Endothelial cell of hepatic sinusoid (primary cell): ENCODE measurements around the gene KMT2D.

Experiments
- in situ Hi-C: cut with HindIII; loops from 2 replicates; pipeline ENCODE4 v1.10.0; 2017; ENCODE audit warnings: low sequenced_read_pairs

KMT2D gene

DNA sequence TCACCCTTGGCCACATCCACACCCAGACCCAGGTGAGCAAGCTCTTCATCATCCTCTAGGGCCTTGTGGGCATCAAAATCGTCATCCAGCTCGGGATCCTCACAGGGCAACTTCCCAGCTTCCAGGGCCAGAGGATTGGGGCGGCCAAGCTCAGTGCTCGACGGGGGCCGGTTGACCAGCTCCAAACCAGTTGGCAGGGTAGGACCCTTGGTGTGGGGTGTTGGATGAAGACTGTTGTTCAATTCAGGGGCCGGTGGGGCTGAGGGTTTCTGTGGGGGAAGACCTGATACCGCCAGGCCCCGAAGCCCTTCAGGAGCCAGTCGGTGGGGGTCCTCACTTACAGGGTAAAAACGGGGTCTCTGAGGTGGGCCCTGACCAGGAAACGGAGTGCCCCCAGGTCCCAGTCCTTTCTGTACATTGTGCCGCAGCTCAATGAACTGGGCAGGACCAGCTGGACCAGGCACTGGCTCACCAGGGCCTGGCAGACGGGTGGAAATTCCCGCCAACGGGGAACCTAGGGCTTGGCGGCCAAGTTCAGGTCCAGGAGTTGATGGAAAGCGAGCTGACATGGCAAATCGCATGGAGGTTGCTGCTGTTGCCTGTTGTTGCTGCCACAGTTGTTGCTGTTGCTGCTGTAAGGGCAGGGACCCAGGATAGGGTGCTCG lies 22.2 kb downstream of the KMT2D start:
- in situ Hi-C loops = no loop called here

DNA sequence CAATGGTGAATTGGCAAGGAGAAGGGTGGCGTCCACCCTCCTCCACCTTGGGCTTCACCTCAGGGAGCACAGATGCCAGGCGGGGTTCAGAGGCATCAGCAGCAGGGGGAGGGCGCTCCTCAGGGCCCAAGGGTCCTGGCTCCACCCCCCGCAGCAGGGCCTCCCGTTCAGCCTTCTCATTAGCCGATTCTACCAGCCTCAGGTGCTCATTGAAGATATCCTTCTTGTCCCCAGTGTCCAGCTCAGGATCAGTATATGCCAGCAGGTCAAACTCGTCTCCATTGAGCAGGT lies 22.7 kb downstream of the KMT2D start:
- in situ Hi-C loops = no loop called here

DNA sequence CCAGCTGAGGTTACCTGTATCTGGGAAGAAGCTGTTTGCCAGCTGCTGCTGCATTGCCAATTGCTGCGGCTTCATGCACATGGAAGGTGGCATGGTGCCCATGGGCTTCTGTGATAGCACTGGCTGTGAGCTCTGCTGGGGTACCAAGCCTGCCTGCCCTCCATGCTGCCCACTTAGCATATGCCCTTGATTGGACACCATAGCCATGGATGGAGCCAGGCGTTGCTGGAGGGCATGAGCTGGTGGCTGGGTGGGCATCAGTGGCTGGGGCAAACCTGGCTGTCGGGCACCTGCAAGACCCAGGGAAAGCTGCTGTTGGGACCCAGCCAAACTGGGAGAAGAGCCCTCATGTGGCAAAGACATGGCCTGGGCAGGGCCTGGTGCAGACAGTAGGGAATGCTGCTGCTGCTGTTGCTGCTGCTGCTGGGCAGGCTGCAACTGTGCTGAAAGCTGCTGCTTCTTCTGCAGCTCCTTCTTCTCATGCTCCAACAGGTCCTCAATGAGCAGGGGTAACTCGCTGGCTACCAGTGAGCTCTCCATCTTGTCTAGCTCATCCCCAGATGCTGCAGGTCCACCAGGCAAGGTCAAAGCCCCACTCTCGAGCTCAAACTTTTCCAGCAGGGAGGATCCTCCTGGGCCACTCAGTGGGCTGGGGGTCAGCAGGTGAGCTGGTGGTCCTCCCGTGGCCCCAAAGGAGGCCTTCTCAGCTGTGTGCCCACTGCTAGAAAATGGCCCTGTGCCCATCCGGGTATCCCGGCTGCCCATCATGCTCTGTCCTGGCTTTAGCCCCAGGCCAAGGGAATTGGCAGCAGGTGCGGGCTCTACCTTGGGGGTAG lies 23.3 kb downstream of the KMT2D start:
- in situ Hi-C loops = no loop called here

- in situ Hi-C loops = no loop called here
Measured at GRCh38 chr12:49036029-49036428, 24.6 kb downstream of the KMT2D start.

- in situ Hi-C loops = no loop called here
Measured at GRCh38 chr12:49034286-49034622, 26.3 kb downstream of the KMT2D start.

GRCh38 chr12:49033611-49034285 lies 26.8 kb downstream of the KMT2D start:
- in situ Hi-C loops = no loop called here

DNA sequence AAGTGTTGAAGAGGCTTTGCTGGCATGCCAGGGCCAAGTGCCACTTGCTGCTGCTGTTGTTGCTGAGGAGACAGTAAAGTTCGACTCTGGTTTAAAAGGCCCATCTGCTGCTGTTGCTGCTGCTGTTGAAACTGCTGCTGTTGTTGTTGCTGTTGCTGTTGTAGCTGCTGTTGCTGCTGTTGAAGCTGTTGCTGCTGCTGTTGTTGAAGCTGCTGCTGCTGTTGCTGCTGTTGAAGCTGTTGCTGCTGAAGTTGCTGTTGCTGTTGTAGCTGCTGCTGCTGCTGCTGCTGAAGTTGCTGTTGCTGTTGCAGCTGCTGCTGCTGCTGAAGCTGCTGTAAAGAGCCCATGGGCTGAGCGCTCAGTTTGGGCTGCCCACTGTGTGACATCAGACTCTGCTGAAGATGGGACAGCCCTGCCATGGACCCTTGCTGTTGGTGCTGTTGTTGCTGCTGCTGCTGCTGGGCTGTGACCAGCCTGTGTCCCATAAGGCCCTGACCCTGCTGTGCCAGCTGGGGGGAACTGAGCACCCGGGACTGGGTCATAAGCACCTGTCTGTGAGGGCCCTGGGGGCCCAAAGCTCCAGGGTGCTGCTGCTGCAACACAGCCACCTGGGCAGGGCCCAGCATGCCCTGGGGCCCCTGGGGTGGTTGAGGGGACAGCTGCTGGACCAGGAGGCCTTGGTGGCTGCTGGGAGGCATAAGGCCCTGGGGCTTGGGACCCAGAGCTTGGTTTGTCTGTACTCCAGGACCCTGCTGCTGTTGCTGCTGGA lies 27.7 kb downstream of the KMT2D start:
- in situ Hi-C loops = no loop called here

GRCh38 chr12:49032276-49032675 lies 28.3 kb downstream of the KMT2D start:
- in situ Hi-C loops = no loop called here

DNA sequence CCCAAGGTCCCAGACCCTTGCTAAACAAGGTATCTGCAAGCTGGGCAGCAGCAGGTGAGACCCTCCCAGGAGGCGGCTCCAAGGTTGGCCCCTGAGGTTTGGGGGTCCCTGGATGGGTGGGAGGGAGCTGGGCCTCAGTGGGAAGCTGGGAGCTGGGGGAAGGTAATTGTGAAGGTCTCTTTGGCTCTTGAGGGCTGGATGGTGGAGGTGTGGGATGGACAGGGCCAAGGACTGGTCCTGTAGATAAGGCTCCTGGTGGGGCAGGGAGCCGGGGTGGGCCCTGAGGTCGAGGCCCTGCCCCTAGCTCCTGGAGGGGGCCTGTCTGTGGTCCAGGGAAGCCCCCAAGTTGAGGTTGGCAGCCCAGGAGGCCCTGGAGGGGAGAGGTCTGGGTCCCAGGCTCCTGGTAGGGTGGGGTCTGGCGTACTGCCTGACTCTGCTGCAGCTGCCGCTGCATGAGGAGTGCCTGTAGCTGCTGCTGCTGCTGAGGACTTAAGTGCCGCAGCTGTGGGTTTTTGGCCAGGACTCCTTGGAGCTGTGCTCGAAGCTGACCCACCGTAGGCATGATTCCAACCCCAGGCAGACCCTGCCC lies 28.9 kb downstream of the KMT2D start:
- in situ Hi-C loops = no loop called here

- in situ Hi-C loops = no loop called here
Measured at GRCh38 chr12:49030714-49031572, 29.7 kb downstream of the KMT2D start.

DNA sequence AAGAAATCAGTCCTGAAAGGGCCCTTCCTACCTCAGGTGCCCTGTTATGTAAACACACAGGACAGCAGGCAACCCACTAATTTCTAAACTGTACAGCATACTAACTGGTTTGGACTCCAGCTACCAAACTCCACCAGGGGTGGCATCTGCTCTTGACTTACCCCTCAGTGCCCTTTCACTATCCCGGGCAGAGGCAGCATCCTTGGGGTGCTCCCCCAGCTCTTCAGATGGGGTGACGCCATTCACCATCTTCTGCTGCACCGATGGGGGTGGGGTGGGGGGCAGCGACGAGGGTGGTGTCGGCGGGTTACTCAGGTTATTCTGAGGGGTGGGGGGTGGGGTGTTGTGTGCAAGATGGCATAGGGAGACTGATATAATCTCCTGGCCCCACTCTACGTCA lies 30.5 kb downstream of the KMT2D start:
- in situ Hi-C loops = no loop called here

DNA sequence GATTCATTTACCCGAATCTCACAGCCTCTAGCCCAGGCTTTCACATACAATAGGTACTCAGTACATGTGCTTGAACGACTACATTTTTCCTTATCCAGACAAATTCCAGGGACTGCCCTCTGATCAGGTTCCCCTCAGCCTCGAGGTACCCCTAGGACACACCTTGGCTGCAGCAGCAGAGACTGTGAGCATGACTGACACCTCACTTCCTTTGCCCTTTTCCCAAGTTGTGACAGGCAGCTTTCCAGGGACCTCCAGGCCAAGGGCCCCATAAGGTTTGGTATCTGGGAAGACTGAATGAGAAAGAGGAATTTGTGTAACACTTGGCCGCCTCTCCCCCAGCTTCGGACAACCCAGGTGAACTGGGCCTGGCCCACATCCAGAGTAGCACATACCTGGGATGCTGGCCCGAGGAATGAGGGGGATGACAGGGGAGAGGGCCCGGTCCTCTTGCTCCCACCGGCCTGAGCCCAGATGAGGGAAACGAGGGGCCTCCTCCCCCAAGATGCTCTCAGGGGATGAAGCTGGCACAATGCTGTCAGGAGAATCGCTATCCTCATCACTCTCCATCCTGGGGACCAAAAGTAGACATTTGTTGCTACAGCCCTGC lies 31.8 kb downstream of the KMT2D start:
- in situ Hi-C loops = no loop called here

DNA sequence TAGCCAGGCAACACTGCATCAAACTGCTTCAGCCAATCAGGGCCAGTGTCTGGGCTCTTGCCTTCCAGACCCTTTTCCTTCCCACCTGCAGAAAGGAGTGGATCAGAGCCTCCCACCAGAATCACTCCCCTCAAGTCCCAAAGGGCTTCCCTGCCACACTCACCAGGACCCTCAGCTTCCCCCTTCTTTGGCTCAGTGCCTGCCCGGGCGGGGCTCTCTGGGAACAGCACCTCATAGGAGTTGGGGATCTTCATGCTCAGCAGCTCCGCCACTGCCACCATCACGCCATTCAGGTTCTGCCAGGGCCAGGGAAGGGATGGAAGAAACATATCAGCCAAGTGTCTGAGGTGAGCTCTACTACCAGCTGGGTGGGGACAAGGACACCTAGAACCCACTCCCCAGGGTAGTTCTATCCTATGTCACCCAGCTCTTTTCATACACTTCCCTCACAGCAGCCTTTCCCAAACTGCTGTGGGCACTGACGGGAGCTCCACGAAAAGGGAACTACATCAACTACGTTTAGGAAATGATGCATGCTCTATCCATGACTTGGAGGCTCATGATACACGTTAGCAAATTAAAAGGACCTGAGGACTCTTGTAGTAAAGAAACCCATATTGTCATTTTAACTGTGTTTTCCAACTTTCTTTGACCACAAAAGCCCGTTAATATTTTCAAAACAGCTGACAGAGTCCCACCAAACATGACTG lies 32.6 kb downstream of the KMT2D start:
- in situ Hi-C loops = no loop called here

- in situ Hi-C loops = no loop called here
Measured at GRCh38 chr12:49026678-49027480, 33.7 kb downstream of the KMT2D start.

- in situ Hi-C loops = no loop called here
Measured at GRCh38 chr12:49026101-49026500, 34.5 kb downstream of the KMT2D start.

DNA sequence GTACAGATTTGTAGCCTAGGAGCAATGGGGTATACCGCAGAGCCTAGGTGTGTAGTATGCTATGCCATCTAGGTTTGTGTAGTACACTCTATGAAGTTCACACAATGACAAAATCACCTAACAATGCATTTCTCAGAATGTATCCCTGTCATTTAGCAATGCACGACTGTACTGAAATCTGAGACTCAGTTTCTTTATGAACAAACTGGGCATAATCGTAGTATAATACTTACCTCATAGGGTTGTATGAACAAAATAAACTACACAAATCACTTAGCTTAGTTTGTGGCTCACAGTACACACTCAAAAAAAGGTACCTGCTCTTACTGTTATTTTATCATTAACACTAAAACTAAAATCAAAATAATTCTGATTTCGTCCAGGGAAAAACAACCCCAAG lies 35.1 kb downstream of the KMT2D start:
- in situ Hi-C loops = no loop called here

- in situ Hi-C loops = loop anchor here (5.0 kb wide), 1 partner anchor 243 kb away; the partner anchor contains the start of gene TUBA1C
Measured at GRCh38 chr12:49024543-49024942, 36.1 kb downstream of the KMT2D start.

DNA sequence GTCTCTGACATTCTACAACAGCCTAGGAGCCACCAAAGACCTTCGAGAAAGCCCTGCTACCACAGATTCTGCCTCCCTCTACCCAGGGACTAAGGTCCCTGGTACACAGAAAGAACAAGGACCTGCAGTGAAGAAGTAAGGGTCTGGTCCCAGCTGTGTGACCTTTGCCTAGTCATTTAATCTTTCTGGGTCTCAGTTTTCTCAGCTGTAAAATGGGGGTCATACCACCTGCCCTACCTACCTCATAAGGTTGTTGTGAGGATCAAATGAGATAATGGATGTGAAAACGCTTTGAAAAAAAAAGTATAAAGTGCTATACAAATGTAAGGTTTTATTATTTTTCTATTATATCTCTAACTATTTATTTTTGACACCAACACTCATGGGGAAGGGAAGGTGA lies 36.8 kb downstream of the KMT2D start:
- in situ Hi-C loops = loop anchor here (5.0 kb wide), 1 partner anchor 243 kb away; the partner anchor contains the start of gene TUBA1C
